ENCODE results near the gene LRRC1. TPM values are rescaled to one million over a fixed set of nuclear protein-coding genes. Genes with fewer than 3 reads are reported as not detected.

The LRRC1 gene
- total and polyA plus RNA-seq, 2 experiments from 2014 or later: 11.3 to 16.6 TPM

GRCh38 chr6:53931086-53931485 lies 136.3 kb downstream of the LRRC1 start (continued):
- TF ChIP-seq ZNF462 (CRISPR knock-in tag; IDR thresholded peaks at IDR 0.05) (no peak), EZH2phosphoT487 (IDR thresholded peaks at IDR 0.05; ENCODE audit: unreplicated experiment) (no peak), ETS1 (IDR thresholded peaks at IDR 0.05) (no peak), REST (IDR thresholded peaks at IDR 0.05; ENCODE audit: unreplicated experiment) (no peak), CTCF (conservative IDR thresholded peaks at IDR 0.05; ENCODE audit: low read depth in 2 of 2) (no peak), NANOG (IDR thresholded peaks at IDR 0.05; ENCODE audit: borderline replicate concordance) (no peak)
